ENCODE data around the gene CPN2.
A peak's percentile ranks its signal among the peaks of the same experiment; 100 is the strongest.

Gene CPN2

DNA sequence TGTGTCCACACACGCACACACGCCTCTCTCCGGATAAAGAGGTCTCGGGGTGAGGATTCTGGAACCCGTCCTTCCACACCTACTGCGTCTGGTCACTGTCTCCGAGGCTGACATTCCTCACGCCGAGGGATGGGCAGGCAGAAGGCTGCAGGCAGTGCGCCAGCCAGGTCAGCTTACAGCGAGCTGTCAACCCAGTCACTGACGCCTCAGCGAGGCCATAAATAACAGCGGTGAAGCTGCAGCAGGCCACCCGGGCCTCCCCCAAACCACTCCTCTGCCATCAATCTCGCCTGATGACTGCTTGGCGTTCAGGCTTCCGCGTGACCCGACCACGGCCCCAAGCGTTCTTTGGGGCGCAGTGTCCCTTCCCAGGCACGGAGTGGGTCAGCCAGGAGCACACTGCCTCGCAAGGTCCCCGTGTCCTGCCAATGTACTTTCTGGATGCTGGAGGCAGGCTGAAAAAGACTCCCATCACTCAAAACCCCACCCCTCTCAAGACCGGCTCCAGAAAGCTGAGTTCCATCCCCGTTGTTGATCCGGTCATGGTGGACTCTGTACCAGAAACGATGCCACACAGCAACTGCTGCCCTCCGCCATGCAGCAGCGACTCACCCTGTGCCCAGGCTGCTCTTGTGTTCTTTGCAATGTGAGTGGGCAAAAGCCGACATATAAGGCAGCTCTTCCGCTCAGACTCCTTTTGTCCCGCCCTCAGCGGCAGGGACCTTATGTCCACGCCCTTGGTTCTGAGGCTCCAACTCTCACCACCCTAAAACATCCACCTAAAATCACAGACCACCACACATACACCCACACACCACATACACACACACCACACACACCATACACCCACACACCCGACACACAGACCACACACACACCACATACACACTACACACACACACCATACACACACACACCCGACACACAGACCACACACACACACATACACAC lies 27.1 kb downstream of the CPN2 start:
- Mint-ChIP-seq H3K27ac (no peak overlapping the region), H3K4me1 (peaks cover 6% of the 10 kb centered on the region), H3K9me3 (no peaks in the 10 kb centered on the region), H3K36me3 (ENCODE audit: low read depth) (no peaks in the 10 kb centered on the region), H3K27me3 (peaks cover 9% of the 10 kb centered on the region), H3K4me3 (no peak overlapping the region)
- ATAC-seq = peak; percentile 43
- DNase-seq = peak; percentile 20

DNA sequence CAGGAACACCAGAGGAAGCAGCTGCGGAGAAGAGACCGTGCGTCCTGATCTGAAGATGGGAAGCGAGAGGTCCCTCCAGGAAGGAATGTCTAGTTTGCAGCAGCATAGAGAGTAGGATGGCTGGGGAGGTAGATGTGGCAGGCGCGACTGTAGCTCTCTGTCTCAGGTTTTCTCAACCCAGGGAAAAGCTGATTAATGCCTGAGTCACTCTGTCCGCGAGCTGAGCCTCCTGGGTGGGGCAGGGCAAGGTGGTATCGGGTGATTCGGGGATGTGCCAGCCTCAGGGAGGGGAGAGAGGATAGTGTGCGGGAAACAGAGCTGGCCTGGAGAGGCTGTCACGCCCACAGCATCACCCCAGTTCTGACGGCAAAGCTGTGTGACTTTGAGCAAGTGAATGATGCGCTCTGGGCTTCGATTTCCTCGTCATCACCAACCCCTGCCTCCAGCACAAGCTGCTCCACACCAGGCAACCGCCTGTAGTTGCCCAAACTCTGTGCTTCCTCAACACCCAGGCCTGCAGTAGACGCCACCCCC lies 28.4 kb downstream of the CPN2 start:
- H3K27ac Mint-ChIP-seq = no peak overlapping the region
- DNase-seq (peak; percentile 34), ATAC-seq (peak; percentile 75)
- H3K4me1 Mint-ChIP-seq = peaks cover 6% of the 10 kb centered on the region
- H3K9me3 Mint-ChIP-seq = no peaks in the 10 kb centered on the region
- no peak overlapping the region for H3K4me3 Mint-ChIP-seq
- H3K36me3 Mint-ChIP-seq (ENCODE audit: low read depth) = no peaks in the 10 kb centered on the region
- H3K27me3 Mint-ChIP-seq = peaks cover 12% of the 10 kb centered on the region

DNA sequence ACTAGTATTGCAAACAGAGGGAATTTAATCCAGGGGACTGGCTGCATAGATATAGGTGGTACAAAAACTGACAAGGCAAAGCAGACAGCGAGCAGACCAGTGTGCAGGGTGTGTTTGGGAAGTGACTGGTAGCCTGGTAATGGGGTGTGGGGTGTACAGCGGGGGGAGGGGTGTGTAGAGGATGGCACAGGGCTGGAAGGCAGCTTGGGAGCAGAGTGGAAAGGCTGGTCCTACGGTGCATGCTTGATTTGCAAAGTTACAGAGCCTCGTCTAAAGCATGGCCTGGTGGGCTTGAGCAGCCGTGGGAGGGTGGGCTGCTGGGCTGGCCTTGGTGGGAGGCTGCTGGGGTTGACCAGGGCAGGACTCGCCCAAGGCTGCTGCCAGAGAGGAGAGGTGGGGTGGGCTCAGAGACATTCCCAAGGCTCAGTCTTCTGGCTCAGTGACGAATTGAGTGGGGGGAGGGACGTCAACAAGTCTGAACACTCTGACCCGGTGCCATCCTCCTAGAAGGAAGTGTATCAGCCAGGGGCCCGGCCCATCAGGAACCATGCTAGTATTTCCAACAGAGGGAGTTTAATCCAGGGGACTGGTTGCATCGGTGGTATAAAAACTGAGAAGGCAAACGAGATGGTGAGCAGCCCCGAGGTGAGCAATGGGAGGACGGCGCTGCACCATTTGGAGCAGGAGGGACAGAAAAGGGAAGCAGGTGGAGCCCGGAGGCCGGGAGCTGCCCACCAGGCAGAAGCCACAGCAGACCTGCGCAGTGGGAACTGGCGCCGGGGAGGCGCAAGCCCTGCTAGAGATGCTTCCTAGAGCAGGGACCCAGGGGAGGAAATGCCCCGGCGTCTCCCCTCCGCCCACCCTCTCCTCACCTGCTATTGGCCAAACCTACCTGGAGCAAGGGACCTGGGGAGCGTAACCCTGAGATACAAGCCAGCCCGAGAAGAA lies 29.2 kb downstream of the CPN2 start:
- peaks cover 20% of the 10 kb centered on the region for H3K27me3 Mint-ChIP-seq
- H3K4me1 Mint-ChIP-seq = peaks cover 6% of the 10 kb centered on the region
- ATAC-seq = no peak
- H3K4me3 Mint-ChIP-seq = no peak overlapping the region
- H3K9me3 Mint-ChIP-seq = no peaks in the 10 kb centered on the region
- no peak overlapping the region for H3K27ac Mint-ChIP-seq
- no peak for DNase-seq
- H3K36me3 Mint-ChIP-seq (ENCODE audit: low read depth) = no peaks in the 10 kb centered on the region

DNA sequence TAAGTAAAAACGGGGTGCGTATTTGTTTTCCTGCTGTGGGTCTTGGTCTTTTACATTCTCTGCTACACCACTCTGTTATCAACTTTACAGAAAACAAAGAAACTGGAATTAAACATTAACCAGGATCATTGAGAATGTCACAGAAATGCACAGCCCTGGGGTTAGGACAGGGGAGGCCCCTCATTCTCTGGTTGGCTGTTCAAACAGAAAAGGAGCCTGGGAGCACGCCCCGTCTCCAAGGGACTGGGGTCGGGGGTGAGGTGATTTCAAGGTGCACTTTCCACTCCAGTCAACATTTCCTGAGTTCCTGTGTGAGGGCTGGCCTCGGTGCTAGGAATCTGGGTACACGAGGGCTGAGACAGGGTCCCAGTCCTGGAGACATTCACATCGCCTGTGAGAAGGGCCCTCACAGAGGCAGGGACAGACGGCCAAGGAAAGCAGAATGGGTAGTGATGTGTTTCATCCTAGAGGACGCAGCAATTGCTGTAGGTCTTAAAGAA lies 30.3 kb downstream of the CPN2 start:
- Mint-ChIP-seq H3K36me3 (ENCODE audit: low read depth) (no peaks in the 10 kb centered on the region), H3K4me3 (no peak overlapping the region), H3K4me1 (peaks cover 12% of the 10 kb centered on the region), H3K27me3 (peaks cover 30% of the 10 kb centered on the region), H3K27ac (no peak overlapping the region), H3K9me3 (no peaks in the 10 kb centered on the region)
- DNase-seq (no peak), ATAC-seq (no peak)

DNA sequence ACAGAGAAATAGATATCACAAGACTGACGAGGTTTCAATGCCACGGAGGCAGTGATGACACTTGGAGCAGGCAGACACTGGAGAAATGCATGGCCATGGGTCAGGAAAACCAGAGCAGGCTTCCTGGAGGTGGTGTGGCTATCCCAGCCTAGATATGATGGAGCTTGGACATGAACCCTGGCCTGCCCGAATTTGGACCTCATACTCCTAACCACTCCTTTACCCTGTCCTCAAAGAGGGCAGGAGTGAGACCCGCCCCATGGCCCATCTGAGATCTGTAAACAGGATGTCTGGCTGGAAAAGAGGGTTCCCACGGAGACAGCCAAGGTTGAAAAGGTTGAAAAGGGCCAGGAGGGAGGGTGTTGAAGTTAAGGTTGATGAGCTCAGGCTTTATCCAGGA lies 31.0 kb downstream of the CPN2 start:
- H3K4me1 Mint-ChIP-seq = peaks cover 15% of the 10 kb centered on the region
- no peaks in the 10 kb centered on the region for H3K9me3 Mint-ChIP-seq
- H3K4me3 Mint-ChIP-seq = no peak overlapping the region
- no peaks in the 10 kb centered on the region for H3K36me3 Mint-ChIP-seq (ENCODE audit: low read depth)
- H3K27ac Mint-ChIP-seq = no peak overlapping the region
- DNase-seq (no peak), ATAC-seq (no peak)
- peaks cover 33% of the 10 kb centered on the region for H3K27me3 Mint-ChIP-seq

DNA sequence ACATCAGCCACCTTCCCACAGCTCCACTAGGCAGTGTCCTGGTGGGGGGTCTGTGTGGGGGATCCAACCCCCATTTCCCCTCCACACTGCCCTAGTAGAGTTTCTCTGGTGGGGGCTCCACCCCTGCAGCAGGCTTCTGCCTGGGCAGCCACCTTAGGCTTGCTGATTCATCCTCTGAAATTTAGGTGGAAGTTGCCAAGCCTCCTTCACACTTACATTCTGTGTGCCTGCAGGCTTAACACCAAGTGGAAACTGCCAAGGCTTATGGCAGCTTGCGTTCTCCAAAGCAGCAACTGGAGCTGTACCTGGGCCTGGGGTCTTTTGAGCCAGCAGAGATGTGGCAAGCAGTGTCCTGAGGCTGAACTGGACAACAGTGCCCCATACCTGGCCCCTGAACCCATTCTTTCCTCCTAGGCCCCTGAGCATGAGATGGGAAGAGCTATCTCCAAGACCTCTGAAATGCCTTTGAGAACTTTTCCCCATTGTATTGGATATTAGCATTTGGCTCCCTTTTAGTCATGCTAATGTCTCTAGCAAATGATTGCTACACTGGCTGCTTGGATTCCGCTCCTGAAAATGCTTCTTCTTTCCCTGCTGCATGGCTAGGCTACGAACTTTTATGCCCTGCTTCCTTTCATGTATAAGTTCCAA lies 32.5 kb downstream of the CPN2 start:
- Mint-ChIP-seq H3K9me3 (no peaks in the 10 kb centered on the region), H3K4me3 (no peak overlapping the region), H3K27ac (no peak overlapping the region), H3K36me3 (ENCODE audit: low read depth) (no peaks in the 10 kb centered on the region), H3K4me1 (peaks cover 17% of the 10 kb centered on the region), H3K27me3 (peaks cover 41% of the 10 kb centered on the region)
- DNase-seq (no peak), ATAC-seq (no peak)

DNA sequence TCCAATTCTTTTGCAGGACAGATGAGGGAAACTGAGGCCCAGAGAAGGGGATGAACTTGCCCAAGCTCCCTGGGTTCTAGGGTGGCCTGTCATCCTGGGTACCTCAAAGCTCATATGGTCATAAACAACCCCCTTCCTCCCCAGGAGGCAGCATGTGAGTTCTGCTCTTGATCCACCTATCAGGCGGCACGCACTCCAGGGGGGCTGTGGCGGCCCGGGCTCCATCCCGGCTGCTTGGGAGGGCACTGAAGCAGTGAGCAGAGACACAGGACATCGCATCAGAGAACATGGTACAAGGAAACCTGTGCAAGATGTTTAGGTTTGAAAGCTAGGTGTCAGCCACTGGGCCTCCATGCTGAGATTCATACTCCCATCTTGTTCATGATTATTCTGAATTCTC lies 34.2 kb downstream of the CPN2 start:
- Mint-ChIP-seq H3K4me3 (no peak overlapping the region), H3K36me3 (ENCODE audit: low read depth) (no peaks in the 10 kb centered on the region), H3K27me3 (peaks cover 45% of the 10 kb centered on the region), H3K9me3 (no peaks in the 10 kb centered on the region), H3K4me1 (peaks cover 18% of the 10 kb centered on the region), H3K27ac (no peak overlapping the region)
- ATAC-seq (no peak), DNase-seq (no peak)

DNA sequence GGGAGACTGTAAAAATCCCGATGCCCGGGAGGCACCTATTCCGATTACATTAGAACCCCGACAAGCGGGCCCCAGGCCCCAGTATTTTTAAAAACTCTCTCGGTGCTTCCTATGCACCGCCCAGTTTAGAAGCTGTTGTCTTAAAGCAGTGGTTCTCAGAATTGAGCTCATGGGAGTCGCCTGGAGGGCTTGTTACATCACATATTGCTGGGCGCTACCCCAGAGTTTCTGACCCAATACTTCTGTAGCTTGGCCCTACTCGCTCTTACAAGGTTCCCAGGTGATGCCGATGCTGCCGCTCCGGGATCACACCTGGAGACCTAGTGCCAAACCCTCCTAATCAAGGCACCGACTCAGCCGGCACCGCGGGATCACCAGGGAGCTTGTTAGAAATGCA lies 35.2 kb downstream of the CPN2 start:
- Mint-ChIP-seq H3K4me1 (peaks cover 18% of the 10 kb centered on the region), H3K27ac (no peak overlapping the region), H3K36me3 (ENCODE audit: low read depth) (no peaks in the 10 kb centered on the region), H3K27me3 (peaks cover 50% of the 10 kb centered on the region), H3K9me3 (no peaks in the 10 kb centered on the region), H3K4me3 (no peak overlapping the region)
- ATAC-seq = peak; percentile 12
- DNase-seq = no peak

DNA sequence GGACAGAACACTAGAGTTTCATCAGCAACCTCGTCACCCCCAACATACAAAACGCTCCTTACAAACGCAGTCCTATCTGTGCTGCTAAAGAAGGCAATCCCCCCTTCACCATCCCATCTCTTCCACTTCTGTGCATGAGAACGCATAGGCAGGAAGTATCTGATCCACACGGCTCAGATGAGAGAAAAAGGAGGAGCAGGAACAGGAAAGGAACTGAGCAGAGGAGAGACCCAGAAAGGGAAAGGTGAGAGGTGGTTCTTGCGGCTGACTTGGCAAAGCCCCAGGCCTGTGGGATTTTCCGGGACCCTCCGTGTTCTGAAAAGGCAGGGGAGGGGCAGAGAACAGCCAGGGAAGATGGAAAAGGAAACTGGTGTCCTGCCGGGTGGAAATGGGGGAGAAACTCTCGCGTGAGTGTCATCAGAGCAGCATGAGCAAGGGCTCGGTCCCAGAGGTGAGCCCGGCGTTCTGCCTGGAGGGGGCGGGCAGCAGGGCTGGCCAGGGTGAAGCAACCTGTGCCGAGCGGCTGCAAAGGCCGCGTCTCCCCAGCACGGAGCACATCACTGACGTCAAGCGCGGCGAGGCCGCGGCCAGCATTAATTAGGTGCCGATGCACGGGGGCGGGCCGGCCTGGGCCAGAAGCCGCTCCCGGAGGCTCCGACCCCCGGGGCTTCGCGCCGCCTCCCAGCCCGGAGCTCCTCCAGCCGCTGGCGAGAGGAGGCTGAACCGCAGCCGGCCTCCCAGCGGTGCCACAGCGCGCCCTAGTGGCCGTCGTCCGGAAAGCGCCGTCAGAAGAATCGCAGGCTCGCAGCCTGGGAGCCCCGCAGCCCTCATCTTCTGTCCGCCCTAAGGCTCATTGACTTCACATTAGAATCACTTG lies 35.8 kb downstream of the CPN2 start:
- H3K36me3 Mint-ChIP-seq (ENCODE audit: low read depth) = no peaks in the 10 kb centered on the region
- H3K27me3 Mint-ChIP-seq = peaks cover 52% of the 10 kb centered on the region
- H3K4me1 Mint-ChIP-seq = peaks cover 18% of the 10 kb centered on the region
- DNase-seq (peak; percentile 88), ATAC-seq (peak; percentile 82)
- peak overlapping the region; percentile 70 for H3K4me3 Mint-ChIP-seq
- peak overlapping the region; percentile 68 for H3K27ac Mint-ChIP-seq
- no peaks in the 10 kb centered on the region for H3K9me3 Mint-ChIP-seq

DNA sequence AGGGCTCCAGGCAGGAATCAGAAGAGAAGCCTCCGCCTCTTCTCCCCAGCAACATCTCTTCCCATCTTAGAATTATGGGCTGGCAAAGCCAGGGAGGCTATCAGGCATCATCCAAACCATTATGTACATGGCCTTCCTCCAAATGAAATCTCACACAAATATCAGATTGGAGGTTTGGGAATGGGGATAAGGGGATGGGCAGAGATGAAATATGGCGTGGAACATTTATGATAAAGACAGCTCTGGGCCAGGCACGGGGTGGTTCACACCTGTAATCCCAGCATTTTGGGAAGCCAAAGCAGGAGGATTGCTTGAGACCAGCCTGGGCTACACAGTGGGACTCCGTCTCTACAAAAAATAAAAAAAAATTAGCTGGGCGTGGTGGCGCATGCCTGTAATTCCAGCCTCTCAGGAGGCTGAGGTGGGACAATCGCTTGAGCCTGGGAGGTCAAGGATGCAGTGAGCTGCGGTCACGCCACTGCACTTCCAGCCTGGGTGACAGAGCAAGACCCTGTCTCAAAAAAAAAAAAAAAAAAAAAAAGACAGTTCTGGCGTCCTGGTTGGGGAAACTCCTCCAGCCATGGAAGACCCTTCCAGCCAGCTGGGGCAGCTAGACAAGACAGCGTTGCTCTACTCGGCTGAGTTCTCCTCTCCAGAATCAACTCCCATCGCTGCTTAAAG lies 36.6 kb downstream of the CPN2 start:
- Mint-ChIP-seq H3K4me1 (peaks cover 18% of the 10 kb centered on the region), H3K27ac (no peak overlapping the region), H3K36me3 (ENCODE audit: low read depth) (no peaks in the 10 kb centered on the region), H3K27me3 (peaks cover 52% of the 10 kb centered on the region), H3K9me3 (no peaks in the 10 kb centered on the region), H3K4me3 (no peak overlapping the region)
- DNase-seq = no peak
- no peak for ATAC-seq

DNA sequence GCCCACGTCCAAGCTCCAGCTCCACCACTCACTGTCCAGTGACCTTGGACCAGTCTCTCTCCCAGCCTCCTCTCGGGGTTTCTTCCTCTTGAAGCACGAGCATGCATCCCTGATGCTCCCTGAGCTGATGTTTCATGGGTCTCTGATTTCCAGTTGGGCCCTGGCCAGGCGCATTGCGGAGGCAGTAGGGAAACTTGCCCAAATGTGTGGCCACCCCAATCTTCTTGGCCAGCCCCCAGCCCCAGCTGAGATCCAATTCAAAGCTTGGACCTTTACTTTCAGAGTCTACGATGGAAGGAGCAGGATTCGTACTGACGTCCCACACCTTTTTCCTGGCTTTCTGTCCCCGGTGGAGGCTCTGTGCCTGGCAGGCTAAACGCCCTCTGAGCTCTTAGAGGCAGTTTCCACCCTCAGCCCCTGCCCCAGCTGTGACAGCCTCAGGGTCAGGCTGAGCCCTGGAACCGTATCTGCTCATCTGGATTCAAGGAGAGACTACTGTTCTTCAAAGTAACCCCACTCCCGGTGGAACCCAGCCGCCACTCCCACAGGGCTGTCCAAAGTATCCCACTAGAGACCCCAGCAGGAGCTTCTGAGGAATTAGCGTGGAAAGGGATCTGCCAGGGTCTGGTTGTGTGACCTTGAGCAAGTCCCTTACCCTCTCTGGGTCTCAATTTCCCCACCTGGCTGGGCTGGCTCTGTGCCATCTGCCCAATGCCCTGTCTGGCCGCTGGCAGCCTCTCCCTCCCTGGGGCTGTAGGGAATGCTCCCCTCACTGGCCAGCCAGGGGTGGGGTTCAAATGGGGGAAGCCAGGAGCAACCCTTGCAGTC lies 37.4 kb downstream of the CPN2 start:
- Mint-ChIP-seq H3K9me3 (no peaks in the 10 kb centered on the region), H3K27ac (no peak overlapping the region), H3K27me3 (peaks cover 52% of the 10 kb centered on the region), H3K4me1 (peaks cover 23% of the 10 kb centered on the region), H3K36me3 (ENCODE audit: low read depth) (no peaks in the 10 kb centered on the region), H3K4me3 (no peak overlapping the region)
- no peak for ATAC-seq
- no peak for DNase-seq

DNA sequence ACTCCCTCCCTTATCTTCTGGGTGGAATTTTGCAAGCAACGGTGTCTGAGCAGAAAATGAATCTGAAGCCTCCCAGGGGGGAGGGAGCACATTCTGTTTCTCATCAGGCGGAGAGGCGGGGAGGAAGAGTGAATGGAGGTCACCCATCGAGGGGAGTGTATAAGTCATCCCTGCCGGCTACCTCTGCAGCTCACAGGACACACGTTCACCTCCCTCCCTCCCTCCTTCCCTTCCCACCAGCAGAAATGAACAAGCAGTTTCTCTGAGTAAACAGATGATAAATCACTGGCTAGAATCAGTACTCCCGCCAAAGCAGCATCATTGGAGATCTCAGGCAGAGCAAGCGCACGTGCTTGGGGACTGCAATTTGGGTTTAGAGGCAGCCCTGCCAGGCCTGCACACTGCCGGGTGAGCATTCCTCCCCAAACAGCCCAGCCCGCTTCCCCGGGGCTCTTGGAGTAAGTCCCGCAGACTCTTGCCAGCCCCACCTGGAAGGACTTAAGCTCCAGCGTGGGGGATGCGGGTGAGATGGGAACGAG lies 38.3 kb downstream of the CPN2 start:
- DNase-seq = no peak
- ATAC-seq = no peak
- Mint-ChIP-seq H3K27ac (no peak overlapping the region), H3K4me1 (peaks cover 27% of the 10 kb centered on the region), H3K9me3 (no peaks in the 10 kb centered on the region), H3K4me3 (no peak overlapping the region), H3K36me3 (ENCODE audit: low read depth) (no peaks in the 10 kb centered on the region), H3K27me3 (peaks cover 49% of the 10 kb centered on the region)
